Upper lobe of right lung (tissue), 1 donor: ENCODE measurements around the gene CHD9NB. TPM values are rescaled to one million over a fixed set of nuclear protein-coding genes. Genes with fewer than 3 reads are reported as not detected.
A peak's percentile ranks its signal among the peaks of the same experiment; 100 is the strongest.

Experiments
- ATAC-seq: fragments of 200-7000 bp; cut with Tn5 transposase; one replicate; pipeline ENCODE4 v1.9.1; 2020; ENCODE audit warnings: mild to moderate bottlenecking, moderate library complexity
- DNase-seq: peaks from one replicate; pipeline ENCODE4 v3.0.0-alpha.2; 2020
- H3K27ac ChIP-seq: fragments of 200-600 bp; one replicate; pipeline ENCODE4 v1.8.0; 2022
- H3K27me3 ChIP-seq: fragments of 200-600 bp; one replicate; pipeline ENCODE4 v1.8.0; 2022; ENCODE audit warnings: mild to moderate bottlenecking
- H3K36me3 ChIP-seq: fragments of 200-600 bp; one replicate; pipeline ENCODE4 v1.8.0; 2022
- H3K4me1 ChIP-seq: fragments of 200-600 bp; one replicate; pipeline ENCODE4 v1.8.0; 2022
- H3K4me3 ChIP-seq: fragments of 200-600 bp; one replicate; pipeline ENCODE4 v1.8.0; 2022; ENCODE audit warnings: mild to moderate bottlenecking
- H3K9me3 ChIP-seq: fragments of 200-600 bp; one replicate; pipeline ENCODE4 v1.8.0; 2022
- intact Hi-C: fragments of 100-400 bp; cut with DNase I; formaldehyde crosslinking; loops from one replicate; pipeline ENCODE4 v1.11.0; 2022
- long read RNA-seq: library from polyadenylated mRNA; unstranded; transcript quantifications from one replicate; pipeline ENCODE4 v2.0.0, GENCODE V29; 2021
- total RNA-seq: library from RNA; stranded (reverse); fragmentation: NEBNext Ultra II Directional; extraction: Animal tissue kit (Norgen Biotek cat#: 25700); gene quantifications from one replicate; pipeline ENCODE4 v1.2.1, GENCODE V29; 2021
- TF ChIP-seq, protein P1 (sequence below): fragments of 200-600 bp; IDR thresholded peaks from one replicate; pipeline ENCODE4 v1.8.0; 2022; ENCODE audit warnings: antibody characterized with exemption
- donor health status: DM: no; HTN: yes; CAD: no; lungs with severe emphysema.

Gene CHD9NB
- total RNA-seq = 1.1 TPM
- long read RNA-seq, partial matches to known transcripts = 0 of 1 reads
- long read RNA-seq, other reads (novel, unspliced or antisense) = 0 of 1 reads

GRCh38 chr16:53052519-53053501 lies at the start of gene CHD9NB:
TSS of gene CHD9NB (minus strand) at chr16:53052897. CDS start at chr16:53044158, 8,739 bp downstream.
- Histone ChIP-seq H3K27me3 (no peaks in the 10 kb centered on the region), H3K36me3 (no peaks in the 10 kb centered on the region), H3K27ac (peak within 1 kb of the TSS; percentile 3), H3K4me3 (no peak within 1 kb of the TSS), H3K4me1 (peaks cover 26% of the 10 kb centered on the region), H3K9me3 (no peaks in the 10 kb centered on the region)
- ATAC-seq (peak; percentile 59), DNase-seq (no peak)
- intact Hi-C loops = no loop called here
- TF ChIP-seq, protein P1, sequence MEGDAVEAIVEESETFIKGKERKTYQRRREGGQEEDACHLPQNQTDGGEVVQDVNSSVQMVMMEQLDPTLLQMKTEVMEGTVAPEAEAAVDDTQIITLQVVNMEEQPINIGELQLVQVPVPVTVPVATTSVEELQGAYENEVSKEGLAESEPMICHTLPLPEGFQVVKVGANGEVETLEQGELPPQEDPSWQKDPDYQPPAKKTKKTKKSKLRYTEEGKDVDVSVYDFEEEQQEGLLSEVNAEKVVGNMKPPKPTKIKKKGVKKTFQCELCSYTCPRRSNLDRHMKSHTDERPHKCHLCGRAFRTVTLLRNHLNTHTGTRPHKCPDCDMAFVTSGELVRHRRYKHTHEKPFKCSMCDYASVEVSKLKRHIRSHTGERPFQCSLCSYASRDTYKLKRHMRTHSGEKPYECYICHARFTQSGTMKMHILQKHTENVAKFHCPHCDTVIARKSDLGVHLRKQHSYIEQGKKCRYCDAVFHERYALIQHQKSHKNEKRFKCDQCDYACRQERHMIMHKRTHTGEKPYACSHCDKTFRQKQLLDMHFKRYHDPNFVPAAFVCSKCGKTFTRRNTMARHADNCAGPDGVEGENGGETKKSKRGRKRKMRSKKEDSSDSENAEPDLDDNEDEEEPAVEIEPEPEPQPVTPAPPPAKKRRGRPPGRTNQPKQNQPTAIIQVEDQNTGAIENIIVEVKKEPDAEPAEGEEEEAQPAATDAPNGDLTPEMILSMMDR = no peak

- no peak for ATAC-seq
- intact Hi-C loops = no loop called here
- Histone ChIP-seq H3K27ac (peak overlapping the region; percentile 90), H3K36me3 (no peaks in the 10 kb centered on the region), H3K9me3 (no peaks in the 10 kb centered on the region), H3K4me3 (no peak overlapping the region), H3K27me3 (no peaks in the 10 kb centered on the region), H3K4me1 (peaks cover 32% of the 10 kb centered on the region)
- TF ChIP-seq, protein P1 = no peak
- DNase-seq = no peak
Observed at GRCh38 chr16:53100889-53101288, 48.2 kb upstream of the CHD9NB start.

GRCh38 chr16:53100131-53100748 lies 47.5 kb upstream of the CHD9NB start:
- H3K36me3 ChIP-seq = no peaks in the 10 kb centered on the region
- H3K4me3 ChIP-seq = peak overlapping the region; percentile 56
- peak overlapping the region; percentile 90 for H3K27ac ChIP-seq
- TF ChIP-seq, protein P1 = no peak
- ATAC-seq (no peak), DNase-seq (no peak)
- peaks cover 32% of the 10 kb centered on the region for H3K4me1 ChIP-seq
- intact Hi-C loops = no loop called here
- H3K9me3 ChIP-seq = no peaks in the 10 kb centered on the region
- no peaks in the 10 kb centered on the region for H3K27me3 ChIP-seq

DNA sequence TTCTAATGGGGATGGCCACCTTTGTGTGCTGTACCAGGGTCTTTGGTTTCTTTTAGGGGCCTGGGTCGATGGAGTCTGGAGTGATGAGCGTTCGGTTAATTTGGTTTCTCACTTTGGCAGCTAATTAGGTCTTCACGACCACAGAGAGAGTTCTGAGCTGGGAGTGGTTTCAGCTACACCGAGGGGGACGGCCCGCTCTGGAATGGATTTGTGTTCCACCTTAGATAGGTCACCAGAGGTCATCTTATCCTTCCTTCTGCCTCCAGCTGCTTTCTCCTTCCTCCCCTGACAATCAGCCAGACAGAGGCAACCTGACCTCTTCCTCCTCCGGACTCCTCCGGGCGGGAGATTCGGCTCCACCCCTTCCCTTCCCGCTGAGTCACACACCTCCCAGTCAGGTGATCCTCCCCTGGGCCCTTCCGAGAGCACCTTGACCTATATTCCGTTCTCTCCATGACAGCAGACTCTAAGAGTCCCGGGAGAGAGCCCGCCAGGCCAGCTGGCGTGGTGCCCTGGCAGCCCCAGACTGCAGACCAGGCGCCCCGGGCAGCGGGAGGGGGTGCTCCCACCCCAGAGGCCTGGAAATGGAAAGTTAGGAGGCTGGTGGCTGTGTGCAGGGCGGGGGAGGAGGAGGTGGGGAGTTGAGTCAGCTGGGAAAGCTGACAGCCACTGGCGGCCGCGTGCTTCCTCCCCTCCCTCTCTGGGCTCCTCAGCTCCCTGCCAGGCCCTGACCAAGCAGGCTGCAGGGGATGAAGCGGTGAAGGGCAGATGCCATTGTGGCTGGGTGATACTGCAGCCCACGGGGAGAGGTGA lies 46.8 kb upstream of the CHD9NB start:
- H3K4me3 ChIP-seq = peak overlapping the region; percentile 56
- DNase-seq = peak; percentile 97
- H3K4me1 ChIP-seq = peaks cover 37% of the 10 kb centered on the region
- peak; percentile 94 for ATAC-seq
- no peaks in the 10 kb centered on the region for H3K36me3 ChIP-seq
- TF ChIP-seq, protein P1 = no peak
- no peaks in the 10 kb centered on the region for H3K27me3 ChIP-seq
- intact Hi-C loops = no loop called here
- H3K27ac ChIP-seq = peak overlapping the region; percentile 90
- H3K9me3 ChIP-seq = no peaks in the 10 kb centered on the region
